ENCODE results near the gene CLDN15. TPM values are rescaled to one million over a fixed set of nuclear protein-coding genes. Genes with fewer than 3 reads are reported as not detected.

CLDN15 gene
- total RNA-seq: 5.8 TPM

GRCh38 chr7:101237206-101238067 lies at the start of gene CLDN15:
TSS of gene CLDN15 (minus strand) at chr7:101237802. CDS start at chr7:101237581, 221 bp downstream.

GRCh38 chr7:101244375-101245146 lies 7.0 kb upstream of the CLDN15 start, which contains the start of gene FIS1:
TSS of gene FIS1 (minus strand) at chr7:101245081. CDS start at chr7:101245004, 77 bp downstream.

DNA sequence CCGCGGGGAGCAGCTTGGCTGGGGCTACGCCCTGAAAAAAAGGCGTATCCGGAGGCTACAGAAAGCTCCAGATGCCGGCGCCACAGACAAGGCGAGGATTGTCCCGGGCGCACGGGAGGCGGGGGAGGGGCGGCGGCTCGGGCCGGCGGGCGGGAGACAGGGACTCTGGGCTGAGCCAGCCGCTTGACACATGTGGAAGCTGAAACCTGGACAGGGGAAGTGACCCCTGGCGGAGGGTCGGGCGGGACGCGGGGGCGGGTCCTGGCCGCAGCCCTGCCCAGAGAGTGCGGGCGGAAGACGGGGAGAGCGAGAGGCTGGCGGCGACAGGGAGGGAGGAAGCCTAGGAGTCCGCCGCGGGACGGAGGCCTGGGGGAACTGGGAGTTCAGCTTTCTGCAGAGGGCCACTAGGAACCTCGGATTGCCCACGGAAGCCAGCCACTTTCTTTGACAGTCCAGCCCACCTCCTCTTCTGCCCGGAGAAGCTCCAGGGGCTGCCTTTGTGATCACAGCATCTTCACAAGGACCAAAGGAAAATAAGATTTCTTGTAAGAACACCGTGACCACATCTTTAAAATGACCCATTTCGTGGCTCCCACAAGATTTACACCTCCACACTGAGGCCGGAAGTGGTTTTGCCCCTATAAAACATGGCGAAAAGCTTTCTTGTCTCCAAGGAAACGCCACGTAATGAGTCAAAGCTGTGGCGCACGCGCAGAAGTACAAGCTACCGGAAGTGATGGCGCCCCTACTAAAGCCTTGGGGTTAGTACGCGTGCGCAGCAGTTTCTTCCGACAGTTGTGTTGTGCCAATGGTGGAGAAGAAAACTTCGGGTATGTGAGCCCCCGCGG lies 20.0 kb downstream of the CLDN15 start, which contains the start of the genes PLOD3 and ZNHIT1:
PLOD3 (minus strand) TSS at position 194 of the 848 bp plus-strand sequence. CDS start 307 bp downstream, outside the sequence.
ZNHIT1 (plus strand) TSS at position 778 of the 848 bp plus-strand sequence; CDS start at position 809, 31 bp downstream.

GRCh38 chr7:101200862-101201599 lies 36.6 kb downstream of the CLDN15 start, which contains the start of gene MOGAT3:
TSS of gene MOGAT3 (minus strand) at chr7:101201036. CDS start at chr7:101200854, 182 bp downstream.

Other genes with a start within 250 kb of the CLDN15 start
- gene MUC17, start 217.7 kb downstream of the CLDN15 start, total RNA-seq: not detected
- gene TRIM56, start 152.3 kb downstream of the CLDN15 start, total RNA-seq: 13.4 TPM
- 6.8 TPM for gene SERPINE1, start 110.7 kb downstream of the CLDN15 start, total RNA-seq
- 32.5 TPM for gene AP1S1, start 83.3 kb downstream of the CLDN15 start, total RNA-seq
- 2.2 TPM for gene VGF, start 72.2 kb downstream of the CLDN15 start, total RNA-seq
- 0.82 TPM for gene NAT16, start 57.5 kb downstream of the CLDN15 start, total RNA-seq
- not detected for gene MOGAT3, start 36.8 kb downstream of the CLDN15 start, total RNA-seq
- gene PLOD3, start 20.2 kb downstream of the CLDN15 start, total RNA-seq: 26.4 TPM
- 52.2 TPM for gene ZNHIT1, start 19.6 kb downstream of the CLDN15 start, total RNA-seq
- gene FIS1, start 7.3 kb upstream of the CLDN15 start, total RNA-seq: 133 TPM
- 41.7 TPM for gene IFT22, start 84.0 kb upstream of the CLDN15 start, total RNA-seq
- gene COL26A1, start 125.1 kb upstream of the CLDN15 start, total RNA-seq: 6.9 TPM